Progenitor cell of endocrine pancreas (in vitro differentiated cells): ENCODE measurements around the gene NETO2. TPM values are rescaled to one million over a fixed set of nuclear protein-coding genes. Genes with fewer than 3 reads are reported as not detected.
"Not testable (repeated sequence)": the region's sequence is repeated elsewhere in the genome, so short reads cannot be mapped to it uniquely, and the experiment has no call there.

ENCODE experiments used
- DNase-seq: peaks from one replicate; pipeline ENCODE4 v3.0.0; 2021; ENCODE audit warnings: low spot score; ENCODE audit not compliant: unreplicated experiment
- H3K27ac Mint-ChIP-seq: 2 replicates; pipeline ENCODE4 v1.8.0; 2021; ENCODE audit warnings: mild to moderate bottlenecking, moderate library complexity, mixed read lengths
- H3K27me3 Mint-ChIP-seq: 2 replicates; pipeline ENCODE4 v1.8.0; 2021; ENCODE audit warnings: mixed read lengths
- H3K36me3 Mint-ChIP-seq: 2 replicates; pipeline ENCODE4 v1.8.0; 2022; ENCODE audit warnings: mixed read lengths; ENCODE audit not compliant: insufficient read depth
- H3K4me1 Mint-ChIP-seq: 2 replicates; pipeline ENCODE4 v1.8.0; 2021; ENCODE audit warnings: low read depth, mixed read lengths
- H3K4me3 Mint-ChIP-seq: 2 replicates; pipeline ENCODE4 v1.8.0; 2021; ENCODE audit warnings: low read depth, mild to moderate bottlenecking, moderate library complexity, mixed read lengths
- H3K9me3 Mint-ChIP-seq: 2 replicates; pipeline ENCODE4 v1.8.0; 2021; ENCODE audit warnings: low read depth, mixed read lengths
- CTCF ChIP-seq: fragments of 200-600 bp; sonication (generic); IDR thresholded peaks from one replicate; pipeline ENCODE4 v1.5.0; 2021; ENCODE audit warnings: antibody characterized with exemption, mild to moderate bottlenecking; ENCODE audit not compliant: unreplicated experiment
- total RNA-seq: library from RNA; stranded (reverse); gene quantifications from 2 replicates; pipeline ENCODE4 v1.2.1, GENCODE V29; 2021

NETO2 gene
- total RNA-seq, 1 donor from 2014 or later = 55.2 TPM

GRCh38 chr16:47061204-47061603, 82.5 kb downstream of the NETO2 start:
- Mint-ChIP-seq H3K27me3 (no peaks in the 10 kb centered on the region), H3K27ac (no peak overlapping the region), H3K36me3 (no peaks in the 10 kb centered on the region), H3K4me3 (no peak overlapping the region), H3K9me3 (peaks cover 3% of the 10 kb centered on the region), H3K4me1 (peaks cover 7% of the 10 kb centered on the region)
- no peak for DNase-seq
- TF ChIP-seq CTCF = no peak

- H3K27ac Mint-ChIP-seq = no peak overlapping the region
- no peaks in the 10 kb centered on the region for H3K27me3 Mint-ChIP-seq
Measured at GRCh38 chr16:47060596-47060995, 83.1 kb downstream of the NETO2 start.

GRCh38 chr16:47059991-47060390, 83.8 kb downstream of the NETO2 start:
- DNase-seq = no peak
- no peak for TF ChIP-seq CTCF
- Mint-ChIP-seq H3K4me1 (no peaks in the 10 kb centered on the region), H3K36me3 (no peaks in the 10 kb centered on the region), H3K27ac (no peak overlapping the region), H3K27me3 (no peaks in the 10 kb centered on the region), H3K9me3 (peaks cover 3% of the 10 kb centered on the region), H3K4me3 (no peak overlapping the region)

More at GRCh38 chr16:47060596-47060995, 83.1 kb downstream of the NETO2 start:
- Mint-ChIP-seq H3K4me1 (peaks cover 2% of the 10 kb centered on the region), H3K9me3 (peaks cover 3% of the 10 kb centered on the region), H3K36me3 (no peaks in the 10 kb centered on the region), H3K4me3 (no peak overlapping the region)
- TF ChIP-seq CTCF = no peak
- no peak for DNase-seq

- H3K9me3 Mint-ChIP-seq, H3K36me3 Mint-ChIP-seq, H3K4me3 Mint-ChIP-seq, DNase-seq, H3K27me3 Mint-ChIP-seq, H3K4me1 Mint-ChIP-seq, H3K27ac Mint-ChIP-seq: not testable (repeated sequence)
Measured at GRCh38 chr16:47059130-47059529, 84.6 kb downstream of the NETO2 start.

- H3K4me1 Mint-ChIP-seq = no peaks in the 10 kb centered on the region
- H3K4me3 Mint-ChIP-seq = no peak overlapping the region
- TF ChIP-seq CTCF = no peak
- H3K27ac Mint-ChIP-seq = no peak overlapping the region
- H3K36me3 Mint-ChIP-seq = no peaks in the 10 kb centered on the region
- H3K9me3 Mint-ChIP-seq = peaks cover 3% of the 10 kb centered on the region
- no peak for DNase-seq
- no peaks in the 10 kb centered on the region for H3K27me3 Mint-ChIP-seq
Measured at GRCh38 chr16:47058295-47059086, 85.3 kb downstream of the NETO2 start.

- peaks cover 2% of the 10 kb centered on the region for H3K9me3 Mint-ChIP-seq
- no peaks in the 10 kb centered on the region for H3K4me1 Mint-ChIP-seq
- H3K36me3 Mint-ChIP-seq = no peaks in the 10 kb centered on the region
- H3K4me3 Mint-ChIP-seq = no peak overlapping the region
- no peak for TF ChIP-seq CTCF
- no peak for DNase-seq
- no peak overlapping the region for H3K27ac Mint-ChIP-seq
- H3K27me3 Mint-ChIP-seq = no peaks in the 10 kb centered on the region
Measured at GRCh38 chr16:47057630-47057993, 86.1 kb downstream of the NETO2 start.
